Esophagus muscularis mucosa (tissue), 4 donors: ENCODE data around the gene GRK1.

Experiments
- EP300 ChIP-seq: sonication (generic); formaldehyde crosslinking; IDR thresholded peaks from one replicate; pipeline ENCODE4 v1.6.1; 2017; ENCODE audit warnings: antibody characterized with exemption
- POLR2A ChIP-seq: fragments of 450-650 bp; IDR thresholded peaks from one replicate; pipeline ENCODE4 v1.6.1; 2017; ENCODE audit warnings: antibody characterized with exemption, moderate library complexity, mild to moderate bottlenecking, low read depth
- POLR2AphosphoS5 ChIP-seq, 2 donors: sonication (generic); formaldehyde crosslinking; IDR thresholded peaks; one replicate each; pipeline ENCODE4 v1.6.1; 2017; ENCODE audit warnings: antibody characterized with exemption in 2 of 2
- TF ChIP-seq, protein P1 (sequence below), 3 experiments: fragments of 200-600 bp in 2 of 3; fragments of 450-650 bp in 1 of 3; sonication (generic) in 2 of 3; IDR thresholded peaks; one replicate each; pipeline ENCODE4 v1.5.1; 2017 to 2019; ENCODE audit warnings: antibody characterized with exemption in 3 of 3, mild to moderate bottlenecking in 2 of 3, moderate library complexity in 1 of 3

DNA sequence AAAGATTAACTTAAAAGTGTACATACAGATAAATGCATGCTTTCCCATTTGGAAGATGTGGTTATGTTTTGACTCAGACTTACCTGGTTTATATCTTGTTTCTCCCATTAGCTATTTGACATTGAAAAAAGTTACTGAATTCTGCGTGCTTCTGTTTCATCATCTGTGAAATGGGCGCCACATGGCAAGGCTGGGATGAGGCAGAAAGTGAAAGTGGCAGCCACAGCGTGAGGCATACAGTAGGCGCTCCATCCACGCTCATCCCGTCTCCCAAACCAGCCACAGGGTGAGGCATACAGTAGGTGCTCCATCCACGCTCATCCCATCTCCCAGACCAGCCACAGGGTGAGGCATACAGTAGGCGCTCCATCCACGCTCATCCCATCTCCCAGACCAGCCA lies 78.0 kb downstream of the GRK1 start:
- TF ChIP-seq POLR2A, result no peak
- TF ChIP-seq, protein P1, sequence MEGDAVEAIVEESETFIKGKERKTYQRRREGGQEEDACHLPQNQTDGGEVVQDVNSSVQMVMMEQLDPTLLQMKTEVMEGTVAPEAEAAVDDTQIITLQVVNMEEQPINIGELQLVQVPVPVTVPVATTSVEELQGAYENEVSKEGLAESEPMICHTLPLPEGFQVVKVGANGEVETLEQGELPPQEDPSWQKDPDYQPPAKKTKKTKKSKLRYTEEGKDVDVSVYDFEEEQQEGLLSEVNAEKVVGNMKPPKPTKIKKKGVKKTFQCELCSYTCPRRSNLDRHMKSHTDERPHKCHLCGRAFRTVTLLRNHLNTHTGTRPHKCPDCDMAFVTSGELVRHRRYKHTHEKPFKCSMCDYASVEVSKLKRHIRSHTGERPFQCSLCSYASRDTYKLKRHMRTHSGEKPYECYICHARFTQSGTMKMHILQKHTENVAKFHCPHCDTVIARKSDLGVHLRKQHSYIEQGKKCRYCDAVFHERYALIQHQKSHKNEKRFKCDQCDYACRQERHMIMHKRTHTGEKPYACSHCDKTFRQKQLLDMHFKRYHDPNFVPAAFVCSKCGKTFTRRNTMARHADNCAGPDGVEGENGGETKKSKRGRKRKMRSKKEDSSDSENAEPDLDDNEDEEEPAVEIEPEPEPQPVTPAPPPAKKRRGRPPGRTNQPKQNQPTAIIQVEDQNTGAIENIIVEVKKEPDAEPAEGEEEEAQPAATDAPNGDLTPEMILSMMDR (IDR thresholded peaks at IDR 0.05), result no peak
- no peak for TF ChIP-seq EP300
- no peak for TF ChIP-seq POLR2AphosphoS5 (IDR thresholded peaks at IDR 0.05)
